MM.1S (cell line): ENCODE data around the gene BRINP2.

ENCODE experiments used
- DNase-seq: peaks from one replicate; pipeline ENCODE4 v3.0.0-alpha.2; 2015
- H2AFZ ChIP-seq: fragments of 300-600 bp; sonication (generic); 2 replicates; pipeline ENCODE4 v1.6.0; 2016; ENCODE audit warnings: antibody characterized with exemption, low read length
- H3F3A ChIP-seq: fragments of 300-600 bp; sonication (generic); 2 replicates; pipeline ENCODE4 v1.6.1; 2016; ENCODE audit warnings: mild to moderate bottlenecking, antibody characterized with exemption, low read length, moderate library complexity, mixed read lengths; ENCODE audit not compliant: insufficient read depth
- H3K27ac ChIP-seq: fragments of 300-600 bp; sonication (generic); 2 replicates; pipeline ENCODE4 v1.5.1; 2016; ENCODE audit warnings: mild to moderate bottlenecking, low read length
- H3K27me3 ChIP-seq: fragments of 300-600 bp; sonication (generic); replicated peaks from 2 replicates; pipeline ENCODE4 v1.6.0; 2016; ENCODE audit warnings: low read length; ENCODE audit not compliant: insufficient read depth
- H3K36me3 ChIP-seq: fragments of 300-600 bp; sonication (generic); replicated peaks from 2 replicates; pipeline ENCODE4 v1.6.1; 2016; ENCODE audit warnings: mild to moderate bottlenecking, low read length, mixed read lengths; ENCODE audit not compliant: insufficient read depth
- H3K4me1 ChIP-seq: fragments of 300-600 bp; sonication (generic); 2 replicates; pipeline ENCODE4 v1.6.1; 2016; ENCODE audit warnings: low read length, mixed read lengths
- H3K4me2 ChIP-seq: fragments of 300-600 bp; sonication (generic); 2 replicates; pipeline ENCODE4 v1.6.0; 2016; ENCODE audit warnings: low read depth, low read length
- H3K4me3 ChIP-seq: fragments of 300-600 bp; sonication (generic); 2 replicates; pipeline ENCODE4 v1.5.1; 2016; ENCODE audit warnings: low read length, mixed read lengths
- H3K79me2 ChIP-seq: fragments of 300-600 bp; sonication (generic); 2 replicates; pipeline ENCODE4 v1.6.1; 2016; ENCODE audit warnings: mixed run types, low read length, mixed read lengths
- H3K9ac ChIP-seq: fragments of 300-600 bp; sonication (generic); 2 replicates; pipeline ENCODE4 v1.6.1; 2016; ENCODE audit warnings: low read length, mixed read lengths
- H3K9me2 ChIP-seq: fragments of 300-600 bp; sonication (generic); replicated peaks from 2 replicates; pipeline ENCODE4 v1.6.1; 2016; ENCODE audit warnings: mild to moderate bottlenecking, low read length, mixed read lengths; ENCODE audit not compliant: insufficient read depth
- H3K9me3 ChIP-seq: fragments of 300-600 bp; sonication (generic); replicated peaks from 2 replicates; pipeline ENCODE4 v1.6.1; 2016; ENCODE audit warnings: mild to moderate bottlenecking, low read length, mixed read lengths; ENCODE audit not compliant: insufficient read depth
- H4K20me1 ChIP-seq: fragments of 300-600 bp; sonication (generic); 2 replicates; pipeline ENCODE4 v1.6.1; 2016; ENCODE audit warnings: mild to moderate bottlenecking, low read length, moderate library complexity, mixed read lengths; ENCODE audit not compliant: insufficient read depth
- EZH2 ChIP-seq: fragments of 300-600 bp; sonication (generic); optimal IDR thresholded peaks from 2 replicates; pipeline ENCODE3; 2017; ENCODE audit warnings: low read depth, mild to moderate bottlenecking, antibody characterized with exemption, low read length, mixed read lengths
- EZH2phosphoT487 ChIP-seq: fragments of 300-600 bp; sonication (generic); IDR thresholded peaks from 2 replicates; pipeline ENCODE4 v1.6.1; 2018; ENCODE audit warnings: antibody characterized with exemption, low read length
- TF ChIP-seq, protein P1 (sequence below): fragments of 300-600 bp; sonication (generic); IDR thresholded peaks from 2 replicates; pipeline ENCODE4 v1.5.1; 2016; ENCODE audit warnings: antibody characterized with exemption, low read length, mixed read lengths

The BRINP2 gene, protein sequence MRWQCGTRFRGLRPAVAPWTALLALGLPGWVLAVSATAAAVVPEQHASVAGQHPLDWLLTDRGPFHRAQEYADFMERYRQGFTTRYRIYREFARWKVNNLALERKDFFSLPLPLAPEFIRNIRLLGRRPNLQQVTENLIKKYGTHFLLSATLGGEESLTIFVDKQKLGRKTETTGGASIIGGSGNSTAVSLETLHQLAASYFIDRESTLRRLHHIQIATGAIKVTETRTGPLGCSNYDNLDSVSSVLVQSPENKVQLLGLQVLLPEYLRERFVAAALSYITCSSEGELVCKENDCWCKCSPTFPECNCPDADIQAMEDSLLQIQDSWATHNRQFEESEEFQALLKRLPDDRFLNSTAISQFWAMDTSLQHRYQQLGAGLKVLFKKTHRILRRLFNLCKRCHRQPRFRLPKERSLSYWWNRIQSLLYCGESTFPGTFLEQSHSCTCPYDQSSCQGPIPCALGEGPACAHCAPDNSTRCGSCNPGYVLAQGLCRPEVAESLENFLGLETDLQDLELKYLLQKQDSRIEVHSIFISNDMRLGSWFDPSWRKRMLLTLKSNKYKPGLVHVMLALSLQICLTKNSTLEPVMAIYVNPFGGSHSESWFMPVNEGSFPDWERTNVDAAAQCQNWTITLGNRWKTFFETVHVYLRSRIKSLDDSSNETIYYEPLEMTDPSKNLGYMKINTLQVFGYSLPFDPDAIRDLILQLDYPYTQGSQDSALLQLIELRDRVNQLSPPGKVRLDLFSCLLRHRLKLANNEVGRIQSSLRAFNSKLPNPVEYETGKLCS

DNA sequence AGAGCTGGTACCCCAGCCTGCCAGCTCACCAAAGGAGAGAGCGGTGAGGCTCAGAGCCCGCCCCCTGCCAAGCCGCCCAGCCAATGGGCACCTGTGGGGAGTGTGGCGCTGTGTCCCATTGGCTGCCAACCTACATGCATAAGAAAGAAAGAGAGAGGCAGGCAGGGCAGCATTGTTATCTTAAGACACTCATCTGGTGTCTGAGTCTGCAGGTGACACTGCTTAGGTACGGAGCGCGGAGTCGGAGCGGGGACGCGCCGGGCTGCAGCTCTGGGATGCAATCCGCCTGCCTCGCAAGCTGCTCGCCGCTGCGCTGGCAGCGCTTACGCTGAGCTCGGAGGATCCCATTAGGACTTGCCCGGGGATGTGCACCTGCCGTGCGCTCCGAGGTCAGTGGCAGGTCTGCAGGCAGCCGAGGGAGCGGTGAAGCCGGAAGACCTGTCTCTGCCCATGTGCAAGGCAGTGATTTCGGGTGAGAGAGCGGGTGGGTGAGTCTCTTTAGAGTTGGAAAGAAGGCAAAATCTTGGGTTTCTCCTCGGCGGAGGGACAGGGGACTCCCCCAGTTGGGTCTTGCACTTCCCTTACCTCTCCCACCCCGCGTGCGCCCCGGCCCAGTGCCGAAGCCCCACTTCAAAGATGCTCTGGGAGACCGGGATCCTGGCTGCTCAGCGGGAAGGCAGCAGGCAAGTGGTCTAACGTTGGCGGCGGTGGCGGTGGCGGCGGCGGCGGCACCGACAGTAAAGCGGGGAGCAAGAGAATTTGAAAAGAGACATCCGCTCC, at the start of gene BRINP2:
BRINP2 (plus strand) TSS at position 203 of the 780 bp plus-strand sequence. CDS start 58,919 bp downstream, outside the sequence.
- Histone ChIP-seq H4K20me1 (no peaks in the 10 kb centered on the region), H3K9me3 (no peaks in the 10 kb centered on the region), H2AFZ (peak within 1 kb of the TSS; percentile 74), H3K79me2 (no peaks in the 10 kb centered on the region), H3K4me2 (peak within 1 kb of the TSS; percentile 88), H3K27ac (no peak within 1 kb of the TSS), H3K36me3 (no peaks in the 10 kb centered on the region), H3K4me3 (peak within 1 kb of the TSS; percentile 70), H3K9ac (no peak within 1 kb of the TSS; the same call in 1 of the 2 replicates), H3K9me2 (no peaks in the 10 kb centered on the region), H3K27me3 (no peaks in the 10 kb centered on the region), H3F3A (no peaks in the 10 kb centered on the region), H3K4me1 (no peaks in the 10 kb centered on the region)
- peak; percentile 94 for DNase-seq
- TF ChIP-seq EZH2phosphoT487 (no peak), EZH2 (no peak)
- TF ChIP-seq, protein P1, sequence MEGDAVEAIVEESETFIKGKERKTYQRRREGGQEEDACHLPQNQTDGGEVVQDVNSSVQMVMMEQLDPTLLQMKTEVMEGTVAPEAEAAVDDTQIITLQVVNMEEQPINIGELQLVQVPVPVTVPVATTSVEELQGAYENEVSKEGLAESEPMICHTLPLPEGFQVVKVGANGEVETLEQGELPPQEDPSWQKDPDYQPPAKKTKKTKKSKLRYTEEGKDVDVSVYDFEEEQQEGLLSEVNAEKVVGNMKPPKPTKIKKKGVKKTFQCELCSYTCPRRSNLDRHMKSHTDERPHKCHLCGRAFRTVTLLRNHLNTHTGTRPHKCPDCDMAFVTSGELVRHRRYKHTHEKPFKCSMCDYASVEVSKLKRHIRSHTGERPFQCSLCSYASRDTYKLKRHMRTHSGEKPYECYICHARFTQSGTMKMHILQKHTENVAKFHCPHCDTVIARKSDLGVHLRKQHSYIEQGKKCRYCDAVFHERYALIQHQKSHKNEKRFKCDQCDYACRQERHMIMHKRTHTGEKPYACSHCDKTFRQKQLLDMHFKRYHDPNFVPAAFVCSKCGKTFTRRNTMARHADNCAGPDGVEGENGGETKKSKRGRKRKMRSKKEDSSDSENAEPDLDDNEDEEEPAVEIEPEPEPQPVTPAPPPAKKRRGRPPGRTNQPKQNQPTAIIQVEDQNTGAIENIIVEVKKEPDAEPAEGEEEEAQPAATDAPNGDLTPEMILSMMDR, result no peak

DNA sequence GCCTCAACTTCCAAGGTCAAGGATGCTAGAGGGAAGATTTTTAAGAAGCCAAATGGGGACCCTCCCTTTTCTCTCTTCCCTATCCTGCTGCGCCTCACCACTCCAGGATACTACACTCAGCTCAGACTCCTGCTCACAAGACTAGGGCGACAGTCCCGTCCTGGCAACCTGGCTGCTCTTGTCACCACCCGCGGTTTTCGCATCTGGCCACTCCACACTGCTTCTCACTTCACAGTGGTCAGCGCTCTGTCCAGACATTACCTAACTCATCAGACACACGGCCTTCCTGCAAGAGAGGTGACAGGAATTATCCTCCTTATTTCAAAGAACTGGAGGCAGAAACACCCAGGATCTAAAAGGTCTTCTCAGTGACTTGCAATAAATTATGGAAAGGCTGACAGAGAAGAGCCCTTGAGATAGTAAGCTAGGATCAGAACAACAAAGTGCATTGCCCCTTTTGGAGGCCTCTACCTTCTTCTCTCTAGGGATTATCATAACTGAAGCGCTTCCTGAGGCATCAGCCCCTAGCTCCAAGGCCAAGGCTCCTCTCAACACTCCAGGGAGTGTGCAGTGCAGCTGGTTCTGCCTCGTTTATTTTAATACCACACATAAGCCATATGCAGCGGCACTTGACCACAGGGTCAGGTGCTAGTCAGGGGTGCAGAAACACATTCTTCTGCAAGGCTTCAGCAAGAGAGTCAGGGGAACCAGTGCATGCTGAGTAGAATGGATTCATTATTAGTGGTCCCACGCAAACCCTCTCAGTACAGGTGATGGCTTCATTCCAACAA, 48.1 kb upstream of the BRINP2 start:
- Histone ChIP-seq H3K4me1 (no peaks in the 10 kb centered on the region), H4K20me1 (no peaks in the 10 kb centered on the region), H3K9me2 (no peaks in the 10 kb centered on the region), H3K79me2 (no peaks in the 10 kb centered on the region), H3K9ac (no peak overlapping the region), H3K4me2 (no peak overlapping the region), H3K36me3 (no peaks in the 10 kb centered on the region), H3K4me3 (no peak overlapping the region), H3K9me3 (no peaks in the 10 kb centered on the region), H3K27ac (no peak overlapping the region), H2AFZ (no peak overlapping the region), H3K27me3 (no peaks in the 10 kb centered on the region), H3F3A (no peaks in the 10 kb centered on the region)
- no peak for DNase-seq
- TF ChIP-seq, protein P1, result no peak
- TF ChIP-seq EZH2phosphoT487, result no peak

DNA sequence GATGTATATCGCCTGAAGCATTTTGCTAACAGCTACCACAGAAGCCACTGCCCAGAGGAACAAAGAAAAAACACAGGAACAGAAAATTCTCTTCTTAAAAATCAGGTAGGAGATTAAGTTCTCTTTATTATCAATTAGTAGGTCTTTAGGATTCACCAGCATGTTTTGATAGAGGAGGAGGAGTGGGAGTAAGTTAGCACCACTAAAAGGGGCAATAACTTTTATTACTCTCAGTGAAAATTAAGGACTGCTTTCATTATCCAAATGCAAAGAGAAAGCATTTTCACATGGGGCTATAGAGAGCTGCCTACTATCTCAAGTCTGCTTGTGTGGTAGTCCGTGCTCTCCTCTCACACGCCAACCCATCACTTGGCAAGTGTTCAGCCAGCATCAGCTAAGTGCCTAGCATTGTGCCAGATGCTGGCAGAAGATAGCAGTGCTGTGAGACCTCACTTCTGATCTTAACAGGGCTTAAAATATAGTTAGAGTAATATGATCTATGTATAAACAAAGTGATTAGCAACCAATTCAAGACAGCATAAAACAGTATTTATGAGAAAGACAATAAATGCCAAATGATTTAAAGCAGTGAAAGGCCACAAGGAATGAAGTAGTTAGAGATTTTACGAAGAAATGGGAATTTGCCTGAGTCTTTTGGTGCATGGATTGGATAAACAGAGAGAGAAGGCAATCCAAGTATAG, 46.0 kb upstream of the BRINP2 start:
- H3K9ac ChIP-seq, result no peak overlapping the region
- no peaks in the 10 kb centered on the region for H3K27me3 ChIP-seq
- H3K9me2 ChIP-seq, result no peaks in the 10 kb centered on the region
- no peaks in the 10 kb centered on the region for H4K20me1 ChIP-seq
- no peaks in the 10 kb centered on the region for H3K4me1 ChIP-seq
- no peaks in the 10 kb centered on the region for H3K79me2 ChIP-seq
- H3K4me2 ChIP-seq, result no peak overlapping the region
- H3K27ac ChIP-seq, result no peak overlapping the region
- H3K36me3 ChIP-seq, result no peaks in the 10 kb centered on the region
- H3F3A ChIP-seq, result no peaks in the 10 kb centered on the region
- TF ChIP-seq EZH2 (no peak), EZH2phosphoT487 (no peak)
- TF ChIP-seq, protein P1, result no peak
- H2AFZ ChIP-seq, result no peak overlapping the region
- H3K4me3 ChIP-seq, result no peak overlapping the region
- DNase-seq, result no peak
- no peaks in the 10 kb centered on the region for H3K9me3 ChIP-seq
